Motor neuron (in vitro differentiated cells): ENCODE results near the gene MINAR2. TPM values are rescaled to one million over a fixed set of nuclear protein-coding genes. Genes with fewer than 3 reads are reported as not detected.

ENCODE experiments used
- ATAC-seq, 8 experiments: fragments of 200-7000 bp; cut with Tn5 transposase; replicated peaks in 6 of 8; 2 replicates each; pipeline ENCODE4 v1.8.0; 2021; ENCODE audit warnings: mild to moderate bottlenecking in 8 of 8, moderate library complexity in 8 of 8
- H3K27ac ChIP-seq, 2 donors: fragments of 250-450 bp; sonication (Bioruptor Pico); 2 replicates each; pipeline ENCODE4 v1.9.0; 2021; ENCODE audit warnings: antibody characterized with exemption in 2 of 2, mild to moderate bottlenecking in 2 of 2, moderate library complexity in 1 of 2
- H3K4me1 ChIP-seq, 2 donors: fragments of 250-450 bp; sonication (Bioruptor Pico); replicated peaks in 1 of 2; 2 replicates each; pipeline ENCODE4 v1.6.1; 2021; ENCODE audit warnings: antibody characterized with exemption in 2 of 2, mild to moderate bottlenecking in 2 of 2, moderate library complexity in 1 of 2
- H3K4me3 ChIP-seq, 5 donors: fragments of 250-450 bp; sonication (Bioruptor Pico); 2 replicates each; pipeline ENCODE4 v1.9.0; 2021; ENCODE audit warnings: antibody characterized with exemption in 5 of 5, mild to moderate bottlenecking in 5 of 5, moderate library complexity in 4 of 5
- WGBS, 10 experiments: fragments of 450-650 bp; shearing (Covaris generic); methylation state at CpG; one replicate each; pipeline ENCODE4 v1.0.0; 2022; 5-methylcytosine and 5-hydroxymethylcytosine counted together
- in situ Hi-C, 9 experiments: fragments of 400-800 bp; cut with MboI; loops; one replicate each; pipeline ENCODE4 v1.15.0; 2021; ENCODE audit warnings: low sequenced_read_pairs in 9 of 9, low pct_unique_long_range_greater_than_20kb in 2 of 9; ENCODE audit not compliant: unreplicated experiment in 9 of 9
- total RNA-seq, 8 experiments: library from RNA; unstranded; fragments of 300-600 nt; gene quantifications; 2 replicates each; pipeline versions ENCODE4 v1.2.3 to v1.2.4, GENCODE V29; 2022

Gene MINAR2
- total RNA-seq, 8 experiments from 2014 or later = 0.09 to 0.46 (median 0.24) TPM; not detected in 3

- in situ Hi-C loops = no loop called here
- WGBS, 10 experiments = 20 to 90% (median 60%) methylated on average over 1 to 6 of the region's 7 CpGs; no CpG with 5 or more reads in 2 of the 10 experiments
- H3K4me1 ChIP-seq = no peaks in the 10 kb centered on the region
- no peak overlapping the region for H3K4me3 ChIP-seq
- no peak overlapping the region for H3K27ac ChIP-seq
- no peak for ATAC-seq
These were observed 56.8 kb downstream of the MINAR2 start for GRCh38 chr5:129804705-129805104.

- no peaks in the 10 kb centered on the region for H3K4me1 ChIP-seq
- in situ Hi-C loops = no loop called here
- no peak for ATAC-seq
- H3K27ac ChIP-seq = no peak overlapping the region
- no peak overlapping the region for H3K4me3 ChIP-seq
- 7 to 87% (median 64%) methylated on average over 2 to 3 of the region's 3 CpGs for WGBS, 10 experiments
These were observed 59.4 kb downstream of the MINAR2 start for GRCh38 chr5:129807162-129807814.

Other genes starting within 250 kb of the MINAR2 start
- gene CHSY3, start 156.4 kb downstream of the MINAR2 start, total RNA-seq = 1 to 10 TPM in 6 of 8 experiments, under 1 TPM in 2; 0.42 to 6.8 (median 1.8) TPM